ENCODE results near the gene PRKAG3. TPM values are rescaled to one million over a fixed set of nuclear protein-coding genes. Genes with fewer than 3 reads are reported as not detected.

PRKAG3 gene
- total and polyA plus RNA-seq, 9 of the 15 experiments (the other 6 are each of a cell fraction or from before 2014, with no cell fraction given): not detected

DNA sequence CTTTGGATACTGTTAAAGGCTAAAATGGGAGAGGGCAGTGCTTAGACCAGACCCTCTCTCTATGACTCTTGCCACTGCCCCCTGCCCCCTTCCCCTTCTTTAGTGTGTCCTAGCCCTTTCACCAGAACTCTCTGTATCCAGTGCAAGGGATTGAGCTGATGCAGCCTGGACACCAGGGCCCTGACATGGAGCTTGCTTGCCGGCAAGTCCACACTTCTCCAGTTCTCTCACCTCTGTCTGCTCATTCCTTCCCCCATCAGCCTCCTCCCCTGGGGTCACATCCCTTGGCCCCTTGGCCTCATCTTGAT is 26.5 kb upstream of the PRKAG3 start (continued):
- TF ChIP-seq ZBTB5 (IDR thresholded peaks at IDR 0.05) (no peak), SIN3B (IDR thresholded peaks at IDR 0.05; ENCODE audit: low read depth) (no peak), ATF7 (IDR thresholded peaks at IDR 0.05) (no peak)

DNA sequence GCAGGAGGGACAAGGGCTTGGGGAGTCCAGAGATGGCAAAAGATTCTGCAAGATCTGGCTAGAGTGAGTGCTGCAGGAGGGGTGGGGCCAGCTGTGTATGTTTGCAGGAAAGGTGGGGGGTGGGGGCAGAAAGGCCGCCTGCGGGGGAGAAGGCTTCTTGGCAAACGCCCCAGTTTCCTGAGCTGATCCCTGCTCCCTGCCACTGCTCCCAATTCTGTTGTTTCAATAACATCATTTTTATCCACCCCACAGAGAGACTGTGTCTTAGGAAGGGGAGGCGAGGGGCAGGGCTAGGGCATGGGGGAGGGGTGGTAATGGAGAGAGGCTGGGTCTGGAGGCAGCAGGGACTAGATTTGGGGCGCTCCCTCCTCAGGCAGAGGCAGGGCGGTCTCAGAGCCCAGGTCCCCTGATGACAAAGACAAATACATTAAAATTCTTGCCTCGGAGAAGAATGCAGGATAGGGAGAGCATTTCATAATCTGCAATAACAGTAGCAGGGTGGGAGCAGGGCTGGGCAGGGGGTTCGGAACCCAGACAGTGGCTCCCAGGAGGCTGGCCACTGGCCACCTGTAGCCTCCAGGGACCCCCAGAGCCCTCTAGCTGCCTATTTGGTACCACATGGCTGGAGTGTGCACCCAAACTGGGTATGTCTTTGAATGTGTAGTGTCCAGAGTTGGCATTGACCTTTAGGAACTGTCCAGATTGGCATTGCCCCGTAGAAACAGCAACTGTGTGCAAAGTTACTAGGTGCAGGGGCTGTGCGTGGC is 26.0 kb upstream of the PRKAG3 start:
- H2AFZ ChIP-seq (ENCODE audit: low read depth, low read length): no peak overlapping the region
- TF ChIP-seq NFIC (IDR thresholded peaks at IDR 0.05): 0 out of 2 replicates have a peak, but pooled peaks have one; percentile 8
- TF ChIP-seq ATF1 (CRISPR knock-in tag; IDR thresholded peaks at IDR 0.05): no peak
- no peak for TF ChIP-seq ATF1 (tag; IDR thresholded peaks at IDR 0.05)
- H3K36me3 ChIP-seq (ENCODE audit: control insufficient read depth, insufficient read depth, low read length): no peaks in the 10 kb centered on the region
- intact Hi-C loops (cut with micrococcal nuclease) (loop anchor here (10.0 kb wide), 1 partner anchor 297 kb away; no protein-coding TSS in a partner anchor), in situ Hi-C loops (cut with MboI) (loop anchor here (10.0 kb wide), 1 partner anchor 257 kb away; no protein-coding TSS in a partner anchor)
- BruUV-seq (replicated peaks): no TSS peak
- DNase-seq (ENCODE audit: extremely low read depth in 1 of 4, low spot score in 3 of 4) (no peak), FAIRE-seq (no peak), ATAC-seq (no peak)
- H3K9ac ChIP-seq (ENCODE audit: insufficient read depth in 1 of 2, low read depth in 2 of 2, low read length in 2 of 2): no peak overlapping the region
- peaks cover 6% of the 10 kb centered on the region; the same call in 1 of the 2 replicates for H4K20me1 ChIP-seq (replicated peaks; ENCODE audit: control insufficient read depth, insufficient read depth, low read length)
- no peaks in the 10 kb centered on the region for H3K9me1 ChIP-seq (ENCODE audit: control insufficient read depth, insufficient read depth, low read length)
- no peaks in the 10 kb centered on the region for H3K9me3 ChIP-seq (replicated peaks; ENCODE audit: control insufficient read depth, insufficient read depth, low read depth, low read length)
- WGBS (ENCODE audit: insufficient coverage, low coverage, missing lambda C conversion rate): 2% methylated on average over 6 of the region's 10 CpGs
- ChIA-PET POLR2A (interaction anchor here (0.6 kb wide), 1 partner anchor 27 kb away, joined by 3 read pairs; no protein-coding TSS in a partner anchor), CTCF (ENCODE audit: low intra/inter-chr PET ratio) (no interaction called here)
- peaks cover 0 to 58% of the 10 kb centered on the region in 2 experiments; a peak in 4 of 5 replicates for H3K27me3 ChIP-seq (ENCODE audit: control insufficient read depth in 2 of 2, insufficient read depth in 2 of 2, low read length in 2 of 2)
- peaks cover 3 to 15% of the 10 kb centered on the region in 2 experiments; a peak in 3 of 5 replicates for H3K4me1 ChIP-seq (replicated peaks in 1 of 2; ENCODE audit: control insufficient read depth in 2 of 2, insufficient read depth in 2 of 2, low read length in 2 of 2)
- H3K4me2 ChIP-seq (ENCODE audit: insufficient read depth, low read length): no peak overlapping the region
- H3K27ac ChIP-seq (ENCODE audit: extremely low read depth, low read depth, low read length): no peak overlapping the region
- H3K79me2 ChIP-seq (ENCODE audit: control insufficient read depth, insufficient read depth, low read length): no peaks in the 10 kb centered on the region
- H3K4me3 ChIP-seq: no peak overlapping the region

Measured in K562 (cell line).